NCI-H748 (cell line): Measurements from ENCODE around the gene EPHA6.

Source experiments
- DNase-seq: peaks from one replicate; lab custom pipeline; 2025; ENCODE audit not compliant: unreplicated experiment; lab: John Stamatoyannopoulos, UW

Gene EPHA6

GRCh38 chr3:96813820-96814650 is at the start of gene EPHA6:
Gene EPHA6 (plus strand): TSS chr3:96814594.
- peak; percentile 73 for DNase-seq

- no peak for DNase-seq
Observed at GRCh38 chr3:96776818-96777217, 37.6 kb upstream of the EPHA6 start.

GRCh38 chr3:96779810-96780209 is 34.6 kb upstream of the EPHA6 start:
- no peak for DNase-seq

GRCh38 chr3:96796101-96796500 is 18.3 kb upstream of the EPHA6 start:
- DNase-seq: no peak

- DNase-seq: no peak
Observed at GRCh38 chr3:96803870-96804269, 10.5 kb upstream of the EPHA6 start.

- no peak for DNase-seq
Observed at GRCh38 chr3:96806341-96806740, 8.1 kb upstream of the EPHA6 start.

GRCh38 chr3:96813134-96813819 is 1.1 kb upstream of the EPHA6 start:
- DNase-seq: peak; percentile 80

GRCh38 chr3:96814651-96815567 is 515 bp downstream of the EPHA6 start:
- DNase-seq: no peak

- DNase-seq: no peak
Observed at GRCh38 chr3:96831175-96831574, 16.8 kb downstream of the EPHA6 start.

GRCh38 chr3:96833301-96833700 is 18.9 kb downstream of the EPHA6 start:
- no peak for DNase-seq

GRCh38 chr3:96836153-96836915 is 21.9 kb downstream of the EPHA6 start:
- no peak for DNase-seq

- DNase-seq: peak; percentile 13
Observed at GRCh38 chr3:96843505-96844203, 29.3 kb downstream of the EPHA6 start.

GRCh38 chr3:96844204-96844514 is 29.8 kb downstream of the EPHA6 start:
- no peak for DNase-seq

- DNase-seq: no peak
Observed at GRCh38 chr3:96852849-96853248, 38.5 kb downstream of the EPHA6 start.

GRCh38 chr3:96860882-96861281 is 46.5 kb downstream of the EPHA6 start:
- no peak for DNase-seq

- peak; percentile 59 for DNase-seq
Observed at GRCh38 chr3:96863129-96863740, 48.8 kb downstream of the EPHA6 start.

GRCh38 chr3:96865605-96866004 is 51.2 kb downstream of the EPHA6 start:
- DNase-seq: no peak

GRCh38 chr3:96869316-96869715 is 54.9 kb downstream of the EPHA6 start:
- no peak for DNase-seq

GRCh38 chr3:96877510-96877909 is 63.1 kb downstream of the EPHA6 start:
- DNase-seq: no peak

GRCh38 chr3:96900031-96900430 is 85.6 kb downstream of the EPHA6 start:
- DNase-seq: no peak
